NCI-H460 (cell line): ENCODE data around the gene OXNAD1. TPM values are rescaled to one million over a fixed set of nuclear protein-coding genes. Genes with fewer than 3 reads are reported as not detected.

Experiments
- DNase-seq: peaks from one replicate; pipeline ENCODE4 v3.0.0-alpha.2; 2016; ENCODE audit warnings: low read depth; ENCODE audit errors: extremely low read depth
- total RNA-seq: library from RNA; depleted of rRNA; stranded (reverse); fragments of >200 nt; shearing (Covaris generic); gene quantifications from 2 replicates; pipeline ENCODE4 v1.2.3, GENCODE V29; 2014

OXNAD1 gene
- total RNA-seq, 1 experiment from 2014 or later: 15.0 TPM

DNA sequence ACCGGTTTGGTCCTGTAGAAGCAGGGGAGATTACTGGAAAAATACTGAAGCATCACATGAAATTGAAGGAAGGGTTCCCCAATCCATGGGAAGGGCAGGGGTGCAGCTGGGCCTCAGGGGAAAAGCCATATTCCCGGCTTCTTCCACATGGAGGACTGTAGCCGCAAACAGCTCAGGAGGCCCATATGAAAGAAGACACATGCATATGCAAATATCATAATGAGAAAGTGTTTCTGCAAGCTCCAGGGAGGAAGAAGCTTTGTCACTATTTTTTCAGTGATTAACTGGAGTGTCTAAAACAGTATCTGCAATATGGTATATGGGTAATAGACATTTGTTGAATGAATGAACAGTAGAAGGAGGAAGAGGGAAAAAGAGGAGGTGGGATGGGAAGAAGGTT, 19.4 kb upstream of the OXNAD1 start:
- no peak for DNase-seq

DNA sequence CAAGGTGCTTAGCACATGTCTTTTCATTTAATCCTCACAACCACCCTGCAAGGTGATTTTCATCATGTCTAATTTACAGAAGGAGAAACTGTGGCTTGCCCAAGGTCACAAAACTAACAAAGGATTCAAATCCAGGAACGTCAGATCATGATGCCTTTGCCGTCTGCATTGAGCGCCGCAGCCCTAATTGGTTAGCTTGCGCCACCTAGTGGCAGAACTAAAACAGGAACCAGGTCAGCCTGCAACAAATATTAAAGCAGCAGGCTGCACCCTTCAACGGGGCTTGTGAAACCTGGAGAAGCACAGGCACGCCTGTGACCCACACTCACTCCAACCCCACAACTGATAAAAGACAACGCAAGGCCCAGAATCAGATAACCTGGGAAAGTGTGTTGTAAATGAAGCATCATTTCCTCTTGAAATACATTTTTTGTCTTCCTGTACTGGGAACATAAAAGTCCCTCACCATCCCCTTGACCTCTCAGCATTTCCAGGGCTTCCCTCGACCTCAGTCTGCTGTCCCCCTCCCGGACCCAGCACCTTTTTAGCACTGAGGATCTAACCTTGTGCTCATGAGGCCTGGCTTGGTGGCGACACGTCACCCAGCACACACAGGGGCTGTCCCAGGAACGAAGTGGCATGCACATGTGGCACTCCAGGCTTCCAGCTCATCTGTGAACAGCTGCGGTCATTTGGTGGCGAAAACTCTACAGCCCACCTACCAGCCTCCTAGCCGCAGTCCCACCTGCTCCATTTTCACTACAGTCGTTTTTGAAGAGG, 17.5 kb upstream of the OXNAD1 start:
- peak; percentile 78 for DNase-seq

DNA sequence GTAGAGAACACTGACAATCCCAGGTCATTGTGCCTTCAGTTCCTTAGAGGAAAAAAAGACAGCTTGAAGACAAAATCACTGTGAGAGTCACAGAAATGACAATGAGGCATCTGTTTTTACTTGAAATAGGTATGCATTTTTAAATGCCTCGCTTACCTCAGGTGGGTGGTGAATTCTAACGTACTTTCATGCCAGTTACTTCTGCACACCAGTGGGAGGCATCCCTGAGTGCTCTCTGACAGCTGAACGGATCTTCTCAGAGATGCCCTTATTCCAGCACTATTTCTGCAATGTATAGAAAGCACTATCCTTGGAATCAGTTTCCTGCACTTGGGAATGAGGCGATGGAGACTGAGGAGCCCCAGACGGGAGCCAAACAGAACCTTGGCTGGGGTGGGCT, 16.5 kb upstream of the OXNAD1 start:
- no peak for DNase-seq

DNA sequence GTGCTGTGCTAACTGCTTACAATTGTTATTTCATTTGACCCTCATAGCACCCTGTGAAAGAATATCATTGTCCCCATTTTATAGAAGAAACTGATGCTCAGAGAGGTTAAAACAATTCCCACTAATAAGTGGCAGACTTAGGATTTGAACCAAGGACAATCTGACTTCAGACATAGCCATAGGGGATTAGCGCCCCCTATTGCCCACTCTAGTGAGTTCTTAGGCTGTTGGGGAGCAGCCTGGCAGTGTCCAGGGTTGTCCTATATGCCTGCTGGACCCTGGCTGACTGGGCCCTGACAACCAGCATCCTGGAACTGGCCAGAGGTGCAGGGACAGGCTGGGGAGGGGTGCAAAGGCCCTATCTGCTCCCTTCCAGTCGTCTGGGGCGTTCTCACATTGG, 15.7 kb upstream of the OXNAD1 start:
- DNase-seq: no peak

DNA sequence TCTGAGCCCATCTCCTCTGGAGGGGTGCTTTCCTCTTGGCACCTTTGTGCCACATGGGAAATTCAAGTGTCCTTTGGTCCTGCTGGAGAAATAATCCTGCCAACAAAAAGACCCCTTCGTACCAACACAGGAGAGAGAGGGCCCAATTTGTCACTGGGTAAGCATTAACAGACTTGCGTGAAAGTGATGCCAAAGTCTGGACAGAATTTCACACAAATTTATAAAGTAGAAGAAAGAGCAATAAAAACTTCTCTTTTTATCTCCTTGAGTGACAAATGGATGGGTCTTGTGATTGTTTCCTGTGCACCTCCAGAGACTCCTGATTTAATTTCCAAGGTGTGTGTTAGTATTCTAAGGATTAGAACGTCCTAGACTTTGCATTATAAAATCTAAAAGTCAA, 15.1 kb upstream of the OXNAD1 start:
- DNase-seq: no peak

DNA sequence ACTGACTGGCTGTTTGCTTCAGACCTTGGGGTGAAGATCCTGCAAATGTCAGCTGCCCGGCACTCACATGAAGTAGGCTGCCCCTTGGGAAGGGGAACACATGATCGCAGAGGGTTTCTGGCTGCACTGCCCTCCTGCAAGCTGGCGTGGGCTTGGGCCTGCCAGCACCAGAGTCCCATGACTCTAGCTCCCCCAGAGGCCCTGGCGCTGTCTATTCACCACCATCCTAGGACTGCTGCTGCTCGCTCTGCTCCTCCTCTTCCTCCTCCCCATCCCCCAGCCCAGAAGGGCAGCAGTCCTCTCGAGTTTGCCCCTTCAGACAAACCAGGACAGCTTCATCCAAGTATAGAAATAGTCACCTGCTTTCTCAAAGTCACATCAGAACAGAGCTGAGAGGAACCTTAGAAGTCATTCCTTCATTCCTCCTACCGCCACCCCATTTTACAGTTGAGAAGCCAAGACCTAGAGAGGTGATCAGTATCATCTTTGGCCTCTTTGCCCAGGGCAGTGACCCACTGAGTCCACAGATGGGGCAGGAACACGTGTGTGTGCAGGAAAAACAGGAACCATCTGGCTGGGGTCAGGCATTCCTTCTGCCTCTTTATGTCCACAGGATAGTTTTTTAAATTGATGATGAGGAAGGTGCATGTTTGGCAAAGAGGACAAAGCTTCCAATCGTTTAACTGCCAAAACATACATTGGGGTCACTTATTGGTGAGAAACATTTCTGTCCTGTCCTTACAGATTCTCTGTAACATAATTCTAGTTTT, 13.5 kb upstream of the OXNAD1 start:
- no peak for DNase-seq

DNA sequence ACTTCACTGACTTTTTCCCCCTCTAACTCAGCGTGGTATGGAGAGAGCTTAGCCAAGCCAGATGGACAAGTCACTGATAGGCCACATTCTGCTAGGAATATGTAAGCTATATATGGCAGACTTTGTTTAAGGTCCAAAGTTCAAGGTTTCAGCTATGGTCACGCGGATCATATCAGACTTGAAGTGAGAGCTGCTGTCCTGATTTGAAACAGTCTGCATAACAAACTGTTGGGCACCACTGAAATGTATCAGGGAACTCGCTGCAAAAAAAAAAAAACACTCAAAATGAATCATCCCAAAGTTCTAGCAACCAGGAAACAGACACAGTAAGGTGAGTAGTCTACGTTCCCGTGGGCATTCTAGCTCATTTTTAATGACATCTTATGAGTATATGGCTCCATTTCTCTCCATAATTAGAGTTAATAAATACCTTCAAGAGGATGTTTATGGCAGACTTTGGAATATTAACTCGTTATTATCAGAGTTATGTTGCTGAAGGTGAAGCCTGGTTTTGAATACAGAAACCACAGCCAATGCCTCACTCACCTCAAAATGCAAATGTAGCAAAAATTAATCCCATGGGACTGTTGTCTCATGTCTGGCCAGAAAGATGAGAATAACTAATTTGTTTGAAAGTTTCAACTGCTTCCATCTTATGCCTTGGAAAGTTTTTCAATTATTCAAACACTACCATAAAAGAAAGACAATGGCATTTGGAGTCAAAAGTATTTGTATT, 12.6 kb upstream of the OXNAD1 start:
- DNase-seq: no peak

DNA sequence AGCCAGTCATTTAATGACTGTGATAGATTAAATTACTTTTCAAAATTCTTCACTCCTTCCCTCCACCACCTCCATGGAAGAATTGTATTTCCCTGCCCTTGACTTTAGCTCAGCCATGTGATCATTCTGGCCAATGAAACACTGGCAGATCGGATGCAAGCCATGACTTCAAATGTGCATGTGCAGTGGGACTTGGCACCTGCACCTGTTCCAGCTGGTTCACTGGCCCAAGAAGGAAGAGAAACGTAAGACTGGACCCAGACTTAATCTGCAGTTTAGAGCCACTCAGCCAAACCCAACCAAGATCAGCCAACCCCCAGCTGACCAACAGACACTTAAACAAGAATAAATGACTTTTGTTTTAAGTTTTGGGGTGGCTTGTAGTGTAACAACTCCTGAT, 12.0 kb upstream of the OXNAD1 start:
- DNase-seq: no peak

DNA sequence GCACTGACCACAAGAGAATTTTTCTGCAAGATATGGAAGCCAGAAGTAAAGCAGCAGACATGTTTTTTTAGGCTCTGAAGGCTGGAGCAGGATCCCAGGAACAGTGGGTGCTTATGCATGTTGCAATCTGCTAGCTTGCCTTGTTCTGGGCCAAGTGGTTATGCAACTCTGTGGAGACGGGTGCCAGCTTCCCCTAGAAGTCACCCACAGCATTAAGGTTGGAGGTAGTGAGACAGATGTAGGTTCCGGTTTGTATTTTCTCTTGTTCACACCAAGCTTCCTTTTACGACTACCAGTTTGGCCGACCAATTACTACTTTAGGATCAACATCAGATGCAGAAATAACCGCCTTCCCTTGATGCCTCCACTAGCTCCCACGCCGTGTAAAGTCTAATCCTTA, 11.4 kb upstream of the OXNAD1 start:
- no peak for DNase-seq

DNA sequence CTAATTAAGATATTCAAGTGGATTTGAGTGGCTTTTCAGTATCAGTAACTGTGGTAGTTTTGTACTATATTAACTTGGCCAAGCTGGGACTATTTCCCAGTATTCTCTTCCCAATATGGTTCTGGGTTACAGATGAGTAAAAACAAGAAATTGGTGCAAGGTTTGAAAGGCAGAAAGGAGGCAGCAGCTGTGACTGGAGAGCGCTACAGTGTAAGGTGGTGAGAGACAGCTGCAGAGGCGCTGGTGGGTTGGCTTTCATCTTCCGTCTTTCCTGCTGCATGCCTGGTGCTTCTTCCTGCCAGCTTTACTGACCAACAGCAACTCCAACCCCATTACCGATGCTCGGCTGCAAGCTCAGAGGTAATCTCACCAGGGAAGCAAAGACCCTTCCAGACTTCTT, 10.1 kb upstream of the OXNAD1 start:
- DNase-seq: no peak

DNA sequence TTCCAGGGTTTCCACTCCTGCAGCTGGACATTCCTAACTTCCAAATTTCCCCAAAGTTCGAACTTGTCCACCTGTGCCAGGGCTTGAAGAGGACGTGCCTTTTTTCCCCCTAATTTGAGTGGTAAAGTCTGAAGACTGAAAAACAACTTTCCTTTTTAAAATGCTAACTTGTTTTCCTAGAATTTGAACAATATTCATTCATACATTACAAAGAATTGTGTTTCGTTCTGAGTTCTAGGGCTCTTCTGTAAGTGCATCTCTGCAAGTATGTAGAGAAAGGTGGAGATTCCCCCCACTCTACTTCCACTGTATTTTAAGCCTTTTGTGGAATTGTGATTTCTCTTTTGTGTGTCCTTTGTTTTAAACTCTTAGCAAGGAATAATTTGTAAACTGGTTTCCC, 9.7 kb upstream of the OXNAD1 start:
- no peak for DNase-seq

DNA sequence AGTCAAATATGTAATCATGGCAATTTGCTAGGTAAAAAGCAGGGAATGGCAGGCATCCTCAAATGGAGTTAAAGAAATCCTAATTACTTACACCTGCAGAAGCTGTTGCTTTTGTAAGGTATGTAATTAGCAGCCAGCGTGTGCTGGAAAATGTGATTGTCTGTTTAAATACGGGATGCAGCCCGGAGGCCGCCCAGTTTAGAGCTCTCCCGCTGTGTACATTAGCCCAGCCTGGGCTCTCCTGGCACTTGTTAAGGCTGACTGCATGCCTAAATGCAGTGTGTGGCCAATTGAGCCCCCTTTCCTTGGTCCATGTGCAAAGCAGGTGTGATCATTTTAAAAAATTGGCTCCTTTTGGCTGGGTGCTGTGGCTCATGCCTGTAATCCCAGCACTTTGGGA, 9.3 kb upstream of the OXNAD1 start:
- DNase-seq: no peak

DNA sequence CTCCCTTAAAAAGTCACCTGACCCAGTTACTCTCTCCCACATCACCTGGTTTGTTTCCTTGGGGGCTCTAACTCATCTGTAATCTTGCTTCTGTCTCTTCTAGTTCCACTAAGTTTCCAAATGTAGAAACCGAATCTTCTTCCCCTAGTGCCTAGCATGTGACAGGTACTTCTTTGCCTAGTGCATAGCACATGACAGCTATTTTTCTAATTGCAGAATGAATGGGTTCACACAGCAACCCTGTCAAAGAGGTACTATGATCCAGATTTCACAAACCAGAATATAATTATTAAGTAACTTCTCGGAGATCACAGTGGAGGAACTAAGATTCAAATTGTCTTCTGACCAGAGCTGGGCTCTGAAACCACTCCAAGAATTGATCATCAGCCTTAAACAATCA, 7.7 kb upstream of the OXNAD1 start:
- DNase-seq: no peak

DNA sequence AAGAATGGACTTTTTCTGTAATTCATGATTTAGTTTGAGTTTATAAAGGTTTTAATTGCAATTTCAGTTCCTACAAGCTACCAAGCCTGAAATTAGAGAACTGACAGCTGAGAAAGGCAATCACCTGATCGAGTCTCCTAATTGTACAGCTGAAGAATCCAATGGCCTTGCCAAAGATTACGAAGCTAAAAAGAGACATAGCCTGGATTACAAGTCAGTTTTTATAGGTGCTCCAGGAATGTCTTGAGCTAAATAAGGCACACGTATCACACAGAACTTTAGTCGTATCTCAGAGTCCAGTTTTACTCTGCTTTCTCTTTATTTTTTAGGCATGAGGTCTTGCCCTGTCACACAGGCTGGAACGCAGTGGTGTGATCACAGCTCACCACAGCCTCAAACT, 6.8 kb upstream of the OXNAD1 start:
- DNase-seq: no peak

DNA sequence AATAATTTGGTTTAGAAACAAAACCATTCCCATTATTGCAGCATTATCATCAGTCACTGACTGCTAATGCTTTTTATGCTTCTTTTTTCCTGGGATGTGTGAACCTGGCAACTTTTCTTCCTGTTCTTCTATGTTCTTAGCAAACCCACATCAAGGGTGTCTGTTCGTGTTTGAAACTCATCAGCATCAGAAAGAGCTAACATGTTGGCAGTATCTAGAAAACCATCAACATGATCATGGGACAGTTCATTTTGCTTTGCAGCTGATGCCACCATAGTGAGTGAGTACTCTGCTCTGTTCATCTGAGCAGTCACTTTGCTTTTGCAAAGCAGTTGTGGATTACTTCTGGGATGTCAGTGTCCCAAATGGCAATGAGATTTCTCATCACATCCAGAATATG, 6.1 kb upstream of the OXNAD1 start:
- no peak for DNase-seq

DNA sequence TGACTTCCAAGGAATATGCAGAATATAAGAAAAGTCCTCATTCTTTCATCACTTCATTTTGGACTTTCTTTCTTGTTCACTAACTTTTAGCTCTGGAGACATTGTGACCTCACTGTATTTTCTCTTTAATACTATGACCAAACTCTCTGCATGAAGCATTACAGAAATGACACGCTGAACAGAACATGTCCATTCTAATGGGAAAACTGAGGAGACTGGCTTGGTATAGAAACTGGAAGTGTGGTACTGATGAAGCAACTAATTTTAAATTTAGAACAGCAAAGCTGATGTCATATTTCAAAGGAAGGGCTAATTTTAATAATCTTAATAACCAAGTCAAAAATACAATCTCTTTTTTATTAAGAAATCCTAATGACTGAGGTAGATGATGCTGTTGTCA, 5.0 kb upstream of the OXNAD1 start:
- no peak for DNase-seq

DNA sequence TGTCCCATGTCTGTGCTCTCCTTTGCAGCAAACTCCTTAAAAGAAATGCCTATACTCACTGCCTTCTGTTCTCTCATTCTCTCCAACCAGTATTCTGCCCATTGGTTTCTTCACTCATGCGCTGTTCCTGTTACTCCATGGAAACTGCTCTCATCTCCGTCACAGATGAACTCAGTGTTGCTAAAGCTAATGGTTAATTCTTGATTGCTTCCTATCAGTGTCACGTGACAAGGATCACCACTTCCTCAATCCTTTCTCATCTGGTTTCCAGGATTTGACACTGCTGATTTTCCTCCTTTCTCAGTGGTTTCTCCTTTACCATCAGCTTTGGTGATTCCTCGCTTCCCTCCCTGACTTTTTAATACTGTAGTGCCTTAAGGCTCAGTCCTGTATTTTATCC, 2.8 kb upstream of the OXNAD1 start:
- DNase-seq: no peak

DNA sequence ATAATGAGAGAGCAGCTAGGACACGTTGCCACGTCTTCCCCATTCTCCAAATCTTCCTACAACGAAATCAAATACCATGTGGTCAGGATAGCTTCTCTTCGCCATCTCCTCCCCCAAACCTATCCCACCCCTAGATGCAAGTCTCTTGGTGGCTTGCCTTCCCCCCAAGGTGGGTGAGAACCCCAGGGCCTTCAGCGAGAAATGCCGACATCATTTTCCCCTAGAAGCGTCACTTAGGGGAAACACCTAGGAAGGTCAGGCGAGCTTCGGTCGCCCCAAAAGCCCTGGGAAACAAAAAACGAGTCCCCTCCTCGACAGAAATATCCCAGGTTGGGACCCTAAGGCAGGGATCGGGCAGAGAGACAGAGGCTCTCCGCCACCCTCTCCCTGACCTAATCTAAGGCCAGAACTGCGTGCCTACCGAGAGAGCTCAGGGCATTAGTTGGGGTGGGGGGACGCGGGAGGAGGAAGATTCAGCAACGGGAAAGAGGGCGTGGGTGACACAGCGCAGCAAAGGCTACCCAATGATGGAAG, 771 bp upstream of the OXNAD1 start:
- DNase-seq: no peak

DNA sequence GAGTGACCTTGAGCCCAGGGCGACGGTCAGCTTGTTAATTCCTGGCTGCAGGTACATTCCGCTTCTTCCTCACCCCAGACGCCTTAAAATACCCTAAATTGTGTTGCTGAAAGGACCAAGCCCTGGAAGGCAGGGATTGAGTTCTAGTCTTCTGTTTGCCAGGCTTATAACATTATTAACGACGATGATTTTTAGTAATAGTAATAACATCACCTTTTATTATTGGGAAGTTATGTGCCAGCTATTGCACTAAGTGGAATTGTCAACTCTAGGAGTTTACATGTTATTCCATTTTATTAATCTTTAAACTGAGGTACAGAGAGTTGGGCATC, 409 bp downstream of the OXNAD1 start:
- no peak for DNase-seq

DNA sequence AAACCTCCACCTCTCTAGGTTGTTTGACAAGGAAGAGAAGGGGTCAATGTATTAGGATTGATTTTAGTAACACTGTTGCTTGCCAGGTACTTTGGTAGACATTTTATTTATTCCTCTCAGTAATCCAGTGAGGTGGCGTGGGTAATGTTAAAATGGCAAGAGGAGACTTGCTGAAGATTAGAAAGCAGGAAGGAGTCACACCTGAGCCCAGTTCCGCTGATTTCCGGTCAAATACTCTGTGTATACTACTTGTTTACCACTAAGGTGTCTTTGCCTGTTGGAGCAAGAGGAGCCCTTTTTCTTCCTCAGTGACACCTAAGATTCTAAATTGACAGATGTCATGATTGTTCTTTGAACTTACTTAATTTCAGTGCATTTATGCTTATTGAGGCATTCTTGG, 1.7 kb downstream of the OXNAD1 start:
- DNase-seq: no peak

DNA sequence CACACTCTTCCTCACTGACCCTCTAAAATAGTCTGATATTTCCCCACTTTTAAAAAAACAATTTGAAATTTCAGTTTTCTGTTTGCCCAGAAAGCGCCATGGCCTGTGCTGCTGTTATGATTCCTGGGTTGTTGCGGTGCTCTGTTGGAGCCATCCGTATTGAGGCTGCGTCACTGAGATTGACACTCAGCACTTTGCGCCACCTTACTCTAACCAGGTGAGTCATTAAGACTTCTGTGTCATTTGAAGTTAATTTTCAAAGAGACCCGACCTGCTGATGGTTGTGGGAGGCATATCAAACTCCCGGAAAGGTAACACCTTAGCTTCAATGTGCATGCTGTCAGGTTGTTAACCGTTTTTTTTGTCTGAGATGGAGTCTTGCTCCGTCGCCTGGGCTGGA, 5.8 kb downstream of the OXNAD1 start:
- no peak for DNase-seq

DNA sequence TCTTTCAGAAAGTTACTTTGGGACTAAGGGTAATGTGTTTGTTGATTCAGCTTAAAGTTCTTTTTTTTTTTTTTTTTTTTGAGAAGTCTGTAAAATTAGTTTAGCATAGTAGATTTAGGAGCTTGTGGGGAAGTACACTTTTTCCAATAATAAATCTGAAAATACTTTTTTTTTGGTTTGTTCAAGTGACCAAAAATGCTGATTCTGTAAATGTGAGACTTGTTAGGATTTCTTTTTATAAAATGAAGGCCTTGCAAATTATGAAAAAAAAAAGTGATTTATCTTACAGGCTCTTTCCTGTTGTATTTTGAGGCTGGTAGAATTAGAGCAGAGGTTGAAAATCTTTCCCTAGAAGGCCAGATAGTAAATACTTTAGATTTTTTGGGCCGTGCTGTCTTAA, 7.6 kb downstream of the OXNAD1 start:
- DNase-seq: no peak
